Ishikawa (cell line): Measurements from ENCODE around the gene HS3ST6.

Experiments
- CEBPB ChIP-seq: IDR thresholded peaks from 2 replicates; pipeline ENCODE4 v1.6.1; 2012
- CREB1 ChIP-seq: IDR thresholded peaks from 2 replicates; pipeline ENCODE4 v1.6.1; 2012; ENCODE audit warnings: low read depth
- EGR1 ChIP-seq: IDR thresholded peaks from 2 replicates; pipeline ENCODE4 v1.6.1; 2012
- EP300 ChIP-seq: IDR thresholded peaks from 2 replicates; pipeline ENCODE4 v1.6.1; 2012; ENCODE audit warnings: borderline replicate concordance
- FOXM1 ChIP-seq: IDR thresholded peaks from 2 replicates; pipeline ENCODE4 v1.6.1; 2012; ENCODE audit warnings: low read depth, borderline replicate concordance
- NFIC ChIP-seq: IDR thresholded peaks from 2 replicates; pipeline ENCODE4 v1.6.1; 2012
- RAD21 ChIP-seq: IDR thresholded peaks from 2 replicates; pipeline ENCODE4 v1.6.1; 2012; ENCODE audit warnings: low read depth
- TAF1 ChIP-seq: IDR thresholded peaks from 2 replicates; pipeline ENCODE4 v1.6.1; 2012; ENCODE audit warnings: low read depth, mild to moderate bottlenecking
- TCF12 ChIP-seq: IDR thresholded peaks from 2 replicates; pipeline ENCODE4 v1.6.1; 2012; ENCODE audit warnings: low read depth
- TEAD4 ChIP-seq: IDR thresholded peaks from 2 replicates; pipeline ENCODE4 v1.6.1; 2012
- YY1 ChIP-seq: IDR thresholded peaks from 2 replicates; pipeline ENCODE4 v1.6.1; 2012; ENCODE audit warnings: low read depth
- ZBTB7A ChIP-seq: IDR thresholded peaks from 2 replicates; pipeline ENCODE4 v1.6.1; 2012; ENCODE audit warnings: low read depth
- TF ChIP-seq, protein P1 (sequence below): IDR thresholded peaks from 2 replicates; pipeline ENCODE4 v1.6.1; 2012
- TF ChIP-seq, protein P2 (sequence below): IDR thresholded peaks from 2 replicates; pipeline ENCODE4 v1.6.1; 2012
- TF ChIP-seq, protein P3 (sequence below): IDR thresholded peaks from 2 replicates; pipeline ENCODE4 v1.6.1; 2012; ENCODE audit warnings: low read depth, mild to moderate bottlenecking

HS3ST6 gene

DNA sequence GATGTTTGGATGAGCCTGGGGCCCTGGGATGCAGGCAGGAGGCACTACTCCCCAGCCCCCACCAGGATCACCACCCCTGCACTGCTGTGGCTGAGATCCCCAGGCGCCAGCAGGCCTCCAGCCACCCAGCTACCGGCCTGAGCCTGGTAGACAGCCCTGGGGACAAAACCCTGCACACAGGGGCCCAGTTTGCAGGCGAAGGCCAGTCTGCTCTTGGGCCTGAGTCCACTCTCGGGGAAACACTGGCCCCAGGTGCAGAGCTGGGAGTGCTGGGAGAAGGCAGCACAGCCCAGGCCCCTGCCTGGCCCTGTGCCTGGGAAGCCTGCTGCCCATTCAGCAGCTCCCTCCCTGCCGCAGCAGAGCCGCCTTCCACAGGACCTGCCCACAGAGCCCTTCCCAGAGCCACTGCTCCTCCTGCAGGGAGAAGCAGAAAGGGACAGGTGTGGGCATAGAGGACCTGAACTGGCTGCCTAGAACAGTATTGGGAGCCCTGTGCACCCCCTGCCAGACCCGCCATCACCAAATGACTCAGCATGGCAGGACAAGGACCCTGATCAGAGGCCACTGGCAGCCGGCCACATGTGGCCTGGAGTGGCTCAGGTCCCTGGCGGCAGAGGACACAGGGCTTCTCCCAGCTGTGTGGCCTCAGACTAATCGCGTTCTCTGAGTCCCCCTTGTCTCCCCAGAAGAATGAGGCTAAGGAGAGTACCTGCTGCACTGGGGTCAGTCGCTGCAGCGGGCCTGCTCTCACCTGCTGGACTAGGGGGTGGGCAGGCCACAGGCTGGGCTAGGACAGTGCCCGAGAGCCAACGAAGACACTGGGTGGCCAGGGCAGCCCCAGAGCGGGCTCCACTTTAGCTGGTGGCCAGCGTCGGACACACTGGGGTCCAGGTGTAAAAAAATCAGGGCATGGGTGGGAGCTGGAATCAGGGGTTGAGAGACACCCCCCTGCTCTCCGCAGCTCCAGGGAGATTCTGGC is 14.1 kb upstream of the HS3ST6 start:
- TF ChIP-seq RAD21: peak; percentile 54
- TF ChIP-seq, protein P1, sequence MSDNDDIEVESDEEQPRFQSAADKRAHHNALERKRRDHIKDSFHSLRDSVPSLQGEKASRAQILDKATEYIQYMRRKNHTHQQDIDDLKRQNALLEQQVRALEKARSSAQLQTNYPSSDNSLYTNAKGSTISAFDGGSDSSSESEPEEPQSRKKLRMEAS: no peak

DNA sequence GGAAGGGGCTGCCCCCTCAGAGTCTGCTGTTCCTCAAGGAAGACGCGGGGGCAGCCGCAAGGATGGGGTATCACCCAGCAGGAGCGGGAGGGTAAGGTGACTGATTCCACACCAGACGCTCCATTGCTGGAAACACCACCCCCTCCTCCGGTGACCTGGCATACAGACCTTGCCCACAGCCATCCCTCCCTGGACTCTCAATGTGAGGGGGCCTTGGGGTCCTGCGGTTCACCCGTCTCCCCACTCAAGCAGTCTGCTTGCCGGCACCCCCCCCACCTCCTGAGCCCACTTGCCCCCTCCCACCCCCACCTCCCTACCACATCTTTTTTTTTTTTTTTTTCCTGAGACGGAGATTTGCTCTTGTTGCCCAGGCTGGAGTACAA is 12.1 kb upstream of the HS3ST6 start:
- TF ChIP-seq CEBPB (no peak), CREB1 (no peak), EGR1 (no peak), NFIC (no peak), TEAD4 (no peak), EP300 (no peak), RAD21 (no peak)
- TF ChIP-seq, protein P2, sequence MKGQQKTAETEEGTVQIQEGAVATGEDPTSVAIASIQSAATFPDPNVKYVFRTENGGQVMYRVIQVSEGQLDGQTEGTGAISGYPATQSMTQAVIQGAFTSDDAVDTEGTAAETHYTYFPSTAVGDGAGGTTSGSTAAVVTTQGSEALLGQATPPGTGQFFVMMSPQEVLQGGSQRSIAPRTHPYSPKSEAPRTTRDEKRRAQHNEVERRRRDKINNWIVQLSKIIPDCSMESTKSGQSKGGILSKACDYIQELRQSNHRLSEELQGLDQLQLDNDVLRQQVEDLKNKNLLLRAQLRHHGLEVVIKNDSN: no peak
- TF ChIP-seq, protein P3, sequence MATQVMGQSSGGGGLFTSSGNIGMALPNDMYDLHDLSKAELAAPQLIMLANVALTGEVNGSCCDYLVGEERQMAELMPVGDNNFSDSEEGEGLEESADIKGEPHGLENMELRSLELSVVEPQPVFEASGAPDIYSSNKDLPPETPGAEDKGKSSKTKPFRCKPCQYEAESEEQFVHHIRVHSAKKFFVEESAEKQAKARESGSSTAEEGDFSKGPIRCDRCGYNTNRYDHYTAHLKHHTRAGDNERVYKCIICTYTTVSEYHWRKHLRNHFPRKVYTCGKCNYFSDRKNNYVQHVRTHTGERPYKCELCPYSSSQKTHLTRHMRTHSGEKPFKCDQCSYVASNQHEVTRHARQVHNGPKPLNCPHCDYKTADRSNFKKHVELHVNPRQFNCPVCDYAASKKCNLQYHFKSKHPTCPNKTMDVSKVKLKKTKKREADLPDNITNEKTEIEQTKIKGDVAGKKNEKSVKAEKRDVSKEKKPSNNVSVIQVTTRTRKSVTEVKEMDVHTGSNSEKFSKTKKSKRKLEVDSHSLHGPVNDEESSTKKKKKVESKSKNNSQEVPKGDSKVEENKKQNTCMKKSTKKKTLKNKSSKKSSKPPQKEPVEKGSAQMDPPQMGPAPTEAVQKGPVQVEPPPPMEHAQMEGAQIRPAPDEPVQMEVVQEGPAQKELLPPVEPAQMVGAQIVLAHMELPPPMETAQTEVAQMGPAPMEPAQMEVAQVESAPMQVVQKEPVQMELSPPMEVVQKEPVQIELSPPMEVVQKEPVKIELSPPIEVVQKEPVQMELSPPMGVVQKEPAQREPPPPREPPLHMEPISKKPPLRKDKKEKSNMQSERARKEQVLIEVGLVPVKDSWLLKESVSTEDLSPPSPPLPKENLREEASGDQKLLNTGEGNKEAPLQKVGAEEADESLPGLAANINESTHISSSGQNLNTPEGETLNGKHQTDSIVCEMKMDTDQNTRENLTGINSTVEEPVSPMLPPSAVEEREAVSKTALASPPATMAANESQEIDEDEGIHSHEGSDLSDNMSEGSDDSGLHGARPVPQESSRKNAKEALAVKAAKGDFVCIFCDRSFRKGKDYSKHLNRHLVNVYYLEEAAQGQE: no peak

DNA sequence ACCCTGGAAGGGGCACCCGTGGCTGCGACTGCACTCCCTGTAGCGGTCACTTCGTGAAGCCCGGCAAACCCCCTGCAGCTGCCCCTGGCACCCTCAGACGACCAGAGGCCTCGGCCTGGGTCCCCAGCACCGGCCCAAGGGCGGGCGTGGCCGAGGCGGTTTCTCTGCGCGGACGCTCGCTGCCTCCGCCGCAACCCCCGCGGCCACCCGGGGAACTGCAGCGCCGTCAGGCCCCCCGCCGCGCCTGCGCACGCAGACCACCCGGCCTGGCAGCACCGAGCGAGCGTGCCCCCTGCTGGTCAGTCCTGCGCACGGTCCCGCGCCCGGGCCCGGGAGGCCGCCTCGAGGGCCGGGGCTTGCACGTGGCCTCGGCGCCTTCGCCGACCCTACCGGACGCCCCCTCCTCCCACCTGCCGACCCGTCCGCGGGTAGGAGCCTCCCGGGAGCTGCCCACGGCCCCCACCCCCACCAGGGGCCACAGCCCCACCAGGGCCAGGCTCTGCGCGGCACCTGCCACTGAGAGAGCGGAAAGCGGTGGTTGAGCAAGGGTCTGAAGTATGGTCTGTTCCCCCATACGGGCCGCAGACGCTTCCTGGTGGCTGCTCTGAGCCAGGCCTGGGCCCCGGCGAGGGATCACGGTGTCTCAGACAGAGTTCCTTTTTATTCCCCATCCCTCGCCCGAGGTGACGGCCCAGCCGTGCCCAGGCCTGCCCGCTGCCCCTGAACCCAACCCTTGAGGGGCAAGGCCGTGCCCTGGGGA is 11.5 kb upstream of the HS3ST6 start:
- TF ChIP-seq RAD21 (peak; percentile 89), EGR1 (no peak), CREB1 (no peak), EP300 (peak; percentile 51; the same call in 1 of the 2 replicates), YY1 (0 out of 2 replicates have a peak, but pooled peaks have one; percentile 18), CEBPB (no peak), TEAD4 (no peak), NFIC (no peak), ZBTB7A (no peak; the same call in none of the 2 replicates), TCF12 (no peak), TAF1 (peak; percentile 42; the same call in 1 of the 2 replicates), FOXM1 (no peak)
- TF ChIP-seq, protein P3: no peak
- TF ChIP-seq, protein P1: peak; percentile 95
- TF ChIP-seq, protein P2: peak; percentile 28; the same call in 1 of the 2 replicates

DNA sequence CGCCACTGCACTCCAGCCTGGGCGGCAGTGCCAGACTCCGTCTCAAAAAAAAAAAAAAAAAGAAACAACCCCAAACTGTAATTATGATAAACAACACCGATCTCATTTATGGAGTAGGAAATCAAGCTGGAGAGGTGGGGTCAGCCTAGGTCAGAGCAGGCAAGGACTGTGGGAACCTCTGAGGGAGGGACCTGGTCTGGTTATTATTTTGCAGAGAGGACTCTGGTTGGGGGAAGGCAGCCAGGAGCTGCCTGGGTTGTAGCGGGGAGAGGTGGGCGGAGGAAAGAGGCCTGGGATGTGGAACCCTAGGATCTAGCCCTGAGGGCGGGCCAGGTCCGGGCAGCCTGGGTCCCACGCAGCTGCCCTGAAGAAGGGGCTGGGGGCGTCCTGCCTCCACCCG is 10.9 kb upstream of the HS3ST6 start:
- TF ChIP-seq, protein P1: no peak
- 0 out of 2 replicates have a peak, but pooled peaks have one; percentile 6 for TF ChIP-seq EGR1

DNA sequence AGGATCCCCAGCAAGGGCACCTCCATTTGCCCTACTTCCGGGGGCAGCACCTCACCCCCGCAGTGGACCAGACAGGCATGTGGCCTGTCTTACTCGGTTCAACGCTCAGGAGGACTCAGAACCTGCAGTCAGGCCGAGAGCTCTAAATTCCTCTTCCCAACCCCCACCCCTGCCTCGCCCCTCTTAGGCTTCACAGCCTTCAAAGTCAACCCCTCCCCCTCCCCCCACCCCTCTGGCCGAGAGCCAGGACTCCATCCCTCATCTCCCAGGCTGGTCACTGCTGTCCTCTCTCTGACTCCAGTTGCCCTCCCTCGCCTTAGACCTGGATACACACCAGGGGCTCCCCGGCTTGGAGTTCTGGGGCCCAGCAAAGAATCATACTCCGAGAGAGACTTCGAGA is 8.1 kb upstream of the HS3ST6 start:
- TF ChIP-seq CEBPB (no peak), EP300 (no peak), TAF1 (no peak), ZBTB7A (no peak), RAD21 (no peak), NFIC (no peak; the same call in 1 of the 2 replicates), TEAD4 (no peak), TCF12 (no peak), FOXM1 (no peak), EGR1 (no peak), CREB1 (no peak), YY1 (no peak)
- TF ChIP-seq, protein P1: no peak
- TF ChIP-seq, protein P2: no peak
- TF ChIP-seq, protein P3: no peak
